H9 (cell line): ENCODE data around the gene RNF212. TPM values are rescaled to one million over a fixed set of nuclear protein-coding genes. Genes with fewer than 3 reads are reported as not detected.

ENCODE experiments used
- DNase-seq: peaks from one replicate; pipeline ENCODE4 v3.0.0-alpha.2; 2017
- H2AFZ ChIP-seq: one replicate; pipeline ENCODE4 v1.6.1; 2013; ENCODE audit warnings: mild to moderate bottlenecking, low read length, control low read depth, moderate library complexity
- H2AK5ac ChIP-seq: 2 replicates; pipeline ENCODE4 v1.6.1; 2013; ENCODE audit warnings: low read length, control low read depth, mixed read lengths; ENCODE audit not compliant: insufficient read length
- H2BK120ac ChIP-seq: one replicate; pipeline ENCODE4 v1.6.1; 2013; ENCODE audit warnings: low read depth, mild to moderate bottlenecking, low read length, control low read depth, inconsistent platforms; ENCODE audit not compliant: poor library complexity, severe bottlenecking
- H2BK12ac ChIP-seq: 2 replicates; pipeline ENCODE4 v1.6.1; 2013; ENCODE audit warnings: low read length, control low read depth, mixed read lengths, low read depth; ENCODE audit not compliant: insufficient read length
- H2BK15ac ChIP-seq: 2 replicates; pipeline ENCODE4 v1.6.1; 2013; ENCODE audit warnings: low read depth, low read length, control low read depth
- H2BK20ac ChIP-seq: one replicate; pipeline ENCODE4 v1.6.1; 2013; ENCODE audit warnings: low read depth, mild to moderate bottlenecking, low read length, control low read depth, inconsistent platforms; ENCODE audit not compliant: poor library complexity, severe bottlenecking
- H2BK5ac ChIP-seq: 2 replicates; pipeline ENCODE4 v1.6.1; 2013; ENCODE audit warnings: low read length, control low read depth, mixed read lengths; ENCODE audit not compliant: insufficient read length
- H3K14ac ChIP-seq: 2 replicates; pipeline ENCODE4 v1.6.1; 2013; ENCODE audit warnings: low read length, control low read depth; ENCODE audit not compliant: insufficient read depth
- H3K18ac ChIP-seq: 2 replicates; pipeline ENCODE4 v1.6.1; 2013; ENCODE audit warnings: low read depth, mild to moderate bottlenecking, mixed read lengths, low read length, control low read depth; ENCODE audit not compliant: insufficient read length
- H3K23ac ChIP-seq: 2 replicates; pipeline ENCODE4 v1.6.1; 2013; ENCODE audit warnings: low read length, control low read depth, mixed read lengths, low read depth; ENCODE audit not compliant: insufficient read length
- H3K23me2 ChIP-seq: 2 replicates; pipeline ENCODE4 v1.6.1; 2013; ENCODE audit warnings: low read depth, mild to moderate bottlenecking, mixed read lengths, low read length, control low read depth; ENCODE audit not compliant: insufficient read length, poor library complexity, severe bottlenecking
- H3K27ac ChIP-seq: 2 replicates; pipeline ENCODE4 v1.5.1; 2013; ENCODE audit warnings: low read length, control low read depth, mixed read lengths, low read depth; ENCODE audit not compliant: insufficient read length
- H3K27me3 ChIP-seq: 2 replicates; pipeline ENCODE4 v1.6.1; 2013; ENCODE audit warnings: low read length, control low read depth, inconsistent platforms; ENCODE audit not compliant: insufficient read depth
- H3K4ac ChIP-seq: 2 replicates; pipeline ENCODE4 v1.6.1; 2013; ENCODE audit warnings: low read depth, mild to moderate bottlenecking, control low read depth, inconsistent platforms, low read length, moderate library complexity
- H3K4me1 ChIP-seq: 2 replicates; pipeline ENCODE4 v1.6.1; 2013; ENCODE audit warnings: low read length, control low read depth, inconsistent platforms; ENCODE audit not compliant: insufficient read depth
- H3K4me2 ChIP-seq: 2 replicates; pipeline ENCODE4 v1.6.1; 2013; ENCODE audit warnings: low read length, control low read depth, mixed read lengths; ENCODE audit not compliant: insufficient read length, insufficient read depth
- H3K56ac ChIP-seq: 2 replicates; pipeline ENCODE4 v1.6.1; 2013; ENCODE audit warnings: low read depth, mild to moderate bottlenecking, mixed read lengths, low read length, control low read depth; ENCODE audit not compliant: insufficient read length
- H3K79me1 ChIP-seq: 2 replicates; pipeline ENCODE4 v1.6.1; 2013; ENCODE audit warnings: low read depth, mild to moderate bottlenecking, moderate library complexity, low read length, control low read depth, inconsistent platforms; ENCODE audit not compliant: insufficient read depth, poor library complexity, severe bottlenecking
- H3K79me2 ChIP-seq: 2 replicates; pipeline ENCODE4 v1.6.1; 2013; ENCODE audit warnings: low read length, control low read depth, inconsistent platforms; ENCODE audit not compliant: insufficient read depth
- H3K9ac ChIP-seq: 2 replicates; pipeline ENCODE4 v1.6.1; 2013; ENCODE audit warnings: low read length, control low read depth, mixed read lengths; ENCODE audit not compliant: insufficient read length; ENCODE audit errors: extremely low read depth
- H3K9me3 ChIP-seq: one replicate; pipeline ENCODE4 v1.6.1; 2013; ENCODE audit warnings: low read depth, low read length, inconsistent platforms; ENCODE audit not compliant: control insufficient read depth
- H3T11ph ChIP-seq: one replicate; pipeline ENCODE4 v1.6.1; 2013; ENCODE audit warnings: mild to moderate bottlenecking, low read length, control low read depth, inconsistent platforms
- H4K20me1 ChIP-seq: one replicate; pipeline ENCODE4 v1.6.1; 2013; ENCODE audit not compliant: control insufficient read depth, insufficient read length, insufficient read depth
- H4K5ac ChIP-seq: 2 replicates; pipeline ENCODE4 v1.6.1; 2013; ENCODE audit warnings: low read depth, mild to moderate bottlenecking, mixed read lengths, low read length, control low read depth; ENCODE audit not compliant: insufficient read length
- H4K8ac ChIP-seq: replicated peaks from 2 replicates; pipeline ENCODE4 v1.6.1; 2013; ENCODE audit warnings: low read length, control low read depth, mixed read lengths, low read depth; ENCODE audit not compliant: insufficient read length
- H4K91ac ChIP-seq: 2 replicates; pipeline ENCODE4 v1.6.1; 2013; ENCODE audit warnings: low read depth, mild to moderate bottlenecking, moderate library complexity, mixed read lengths, low read length, control low read depth; ENCODE audit not compliant: insufficient read length
- H3K27ac Mint-ChIP-seq, 3 experiments: 2 replicates in 2 of 3; 3 replicates in 1 of 3; pipeline ENCODE4 v1.8.0; 2020 to 2021; ENCODE audit warnings: mixed read lengths in 3 of 3, mild to moderate bottlenecking in 1 of 3, moderate library complexity in 1 of 3
- H3K27me3 Mint-ChIP-seq: 2 replicates; pipeline ENCODE4 v1.8.0; 2021; ENCODE audit warnings: low read depth, mild to moderate bottlenecking, moderate library complexity, mixed read lengths
- H3K36me3 Mint-ChIP-seq, 3 experiments: 2 replicates in 2 of 3; 3 replicates in 1 of 3; pipeline ENCODE4 v1.8.0; 2020 to 2021; ENCODE audit warnings: low read depth in 3 of 3, mixed read lengths in 3 of 3; ENCODE audit not compliant: insufficient read depth in 1 of 3
- H3K4me1 Mint-ChIP-seq, 2 experiments: 2 replicates each; pipeline ENCODE4 v1.8.0; 2020; ENCODE audit warnings: mixed read lengths in 2 of 2
- H3K4me3 Mint-ChIP-seq, 2 experiments: 2 replicates in 1 of 2; 3 replicates in 1 of 2; pipeline ENCODE4 v1.8.0; 2020 to 2021; ENCODE audit warnings: mild to moderate bottlenecking in 2 of 2, mixed read lengths in 2 of 2, moderate library complexity in 1 of 2
- H3K9me3 Mint-ChIP-seq, 2 experiments: 2 replicates in 1 of 2; 3 replicates in 1 of 2; pipeline ENCODE4 v1.8.0; 2020; ENCODE audit warnings: mild to moderate bottlenecking in 2 of 2, mixed read lengths in 2 of 2, moderate library complexity in 1 of 2
- CTCF ChIP-seq: fragments of 200-600 bp; sonication (generic); conservative IDR thresholded peaks from 3 replicates; pipeline ENCODE4 v1.8.0; 2021; ENCODE audit warnings: antibody characterized with exemption, mild to moderate bottlenecking
- WGBS: extraction: QIAGEN DNeasy Blood & Tissue Kit; methylation state at CpG from one replicate; pipeline ENCODE4 v1.1.7; 2013; ENCODE audit warnings: missing lambda C conversion rate, low lambda C conversion rate, mixed read lengths; ENCODE audit not compliant: insufficient read length; ENCODE audit errors: extremely low coverage; 5-methylcytosine and 5-hydroxymethylcytosine counted together
- total RNA-seq: library from RNA; stranded (reverse); gene quantifications from 2 replicates; pipeline ENCODE4 v1.2.1, GENCODE V29; 2021

The RNF212 gene
- total RNA-seq, 1 experiment from 2014 or later, result 3.0 TPM

DNA sequence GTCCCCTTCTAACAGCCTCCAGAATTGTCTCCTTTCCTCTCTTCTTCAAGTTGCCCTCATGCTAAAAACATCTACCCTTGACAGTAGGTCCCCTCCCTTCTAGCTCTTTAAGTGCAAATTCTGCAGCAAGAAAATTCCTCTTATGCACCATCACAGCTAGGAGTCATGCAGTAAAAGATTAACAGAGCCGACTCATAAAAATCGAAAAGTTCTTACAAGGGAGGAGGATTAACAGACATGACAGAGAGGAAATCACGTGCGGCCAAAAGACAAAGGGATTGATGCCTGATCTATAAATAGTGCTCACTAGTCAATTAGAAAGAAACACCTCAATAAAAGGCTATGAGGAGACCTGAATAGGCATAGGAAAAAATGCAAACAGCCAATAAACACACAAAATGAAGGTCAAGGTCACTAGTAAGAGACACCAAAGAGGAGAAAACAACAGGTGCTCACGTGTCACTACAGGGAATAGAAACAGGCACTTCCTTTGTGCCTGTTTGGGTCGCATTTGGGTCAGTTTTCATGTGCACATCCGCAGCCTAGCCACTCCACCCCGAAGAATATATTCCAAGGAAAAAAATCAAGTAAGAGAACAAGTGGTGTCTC, 3.4 kb downstream of the RNF212 start:
- Histone ChIP-seq H3T11ph (no peak overlapping the region), H4K8ac (no peak overlapping the region), H4K20me1 (no peaks in the 10 kb centered on the region), H3K23me2 (peaks cover 3% of the 10 kb centered on the region), H3K79me2 (no peaks in the 10 kb centered on the region), H2AK5ac (no peak overlapping the region), H3K4me2 (no peak overlapping the region), H4K91ac (no peak overlapping the region), H3K27me3 (no peaks in the 10 kb centered on the region), H2BK15ac (no peak overlapping the region), H3K4me1 (no peaks in the 10 kb centered on the region), H3K79me1 (peaks cover 2% of the 10 kb centered on the region), H4K5ac (no peak overlapping the region), H2BK5ac (no peak overlapping the region), H3K23ac (no peak overlapping the region), H3K9me3 (no peaks in the 10 kb centered on the region), H2AFZ (no peak overlapping the region), H3K18ac (no peak overlapping the region), H3K56ac (no peak overlapping the region), H3K14ac (no peak overlapping the region), H2BK12ac (no peak overlapping the region), H2BK120ac (no peak overlapping the region), H3K4ac (no peak overlapping the region), H2BK20ac (no peak overlapping the region), H3K27ac (no peak overlapping the region), H3K9ac (no peak overlapping the region)
- DNase-seq, result no peak
- Mint-ChIP-seq H3K36me3 (no peaks in the 10 kb centered on the region), H3K9me3 (no peaks in the 10 kb centered on the region; a peak in 1 of 5 replicates), H3K27ac (no peak overlapping the region; a peak in 2 of 7 replicates), H3K4me1 (peaks cover 16 to 18% of the 10 kb centered on the region in 2 experiments), H3K4me3 (no peak overlapping the region), H3K27me3 (peaks cover 53% of the 10 kb centered on the region)
- no CpG with 5 or more reads among the region's 8 CpGs for WGBS
- TF ChIP-seq CTCF, result no peak
